IMR-90 (cell line): ENCODE data around the gene HOXD9.

Source experiments
- CEBPB ChIP-seq: IDR thresholded peaks from 2 replicates; pipeline ENCODE4 v1.6.1; 2012; ENCODE audit warnings: low read depth, low read length, improper control_type of control experiment
- CHD1 ChIP-seq: IDR thresholded peaks from 2 replicates; pipeline ENCODE4 v1.6.1; 2012; ENCODE audit warnings: low read depth, low read length, improper control_type of control experiment
- CTCF ChIP-seq: conservative IDR thresholded peaks from 2 replicates; pipeline ENCODE4 v1.5.1; 2012; ENCODE audit warnings: mild to moderate bottlenecking, low read depth, low read length, improper control_type of control experiment
- FOS ChIP-seq: fragments of 150-350 bp; IDR thresholded peaks from 2 replicates; pipeline ENCODE4 v1.6.1; 2016; ENCODE audit warnings: low read depth, low read length
- MAFK ChIP-seq: IDR thresholded peaks from 2 replicates; pipeline ENCODE4 v1.6.1; 2012; ENCODE audit warnings: low read depth, low read length, improper control_type of control experiment
- MXI1 ChIP-seq: IDR thresholded peaks from 2 replicates; pipeline ENCODE4 v1.6.1; 2012; ENCODE audit warnings: low read depth, mild to moderate bottlenecking, low read length, moderate library complexity, borderline replicate concordance
- POLR2A ChIP-seq: IDR thresholded peaks from 2 replicates; pipeline ENCODE4 v1.6.1; 2012; ENCODE audit warnings: mild to moderate bottlenecking, low read depth, low read length
- RAD21 ChIP-seq: IDR thresholded peaks from 2 replicates; pipeline ENCODE4 v1.6.1; 2012; ENCODE audit warnings: low read length, improper control_type of control experiment
- RCOR1 ChIP-seq: IDR thresholded peaks from 2 replicates; pipeline ENCODE4 v1.6.1; 2012; ENCODE audit warnings: mild to moderate bottlenecking, low read length, improper control_type of control experiment; ENCODE audit not compliant: insufficient replicate concordance
- RFX5 ChIP-seq: IDR thresholded peaks from 2 replicates; pipeline ENCODE4 v1.8.0; 2012; ENCODE audit warnings: low read depth, mild to moderate bottlenecking, low read length, moderate library complexity
- USF2 ChIP-seq: fragments of 150-350 bp; IDR thresholded peaks from 2 replicates; pipeline ENCODE4 v1.6.1; 2017; ENCODE audit warnings: mild to moderate bottlenecking, antibody characterized with exemption, low read length, low read depth

GRCh38 chr2:176138526-176138922, 16.0 kb downstream of the HOXD9 start:
- TF ChIP-seq POLR2A (no peak), FOS (no peak), RAD21 (no peak), CEBPB (no peak), USF2 (no peak), CTCF (no peak), RFX5 (no peak), RCOR1 (no peak), MXI1 (no peak), CHD1 (no peak), MAFK (no peak)
